ENCODE data around the gene MPPED2.

The MPPED2 gene

DNA sequence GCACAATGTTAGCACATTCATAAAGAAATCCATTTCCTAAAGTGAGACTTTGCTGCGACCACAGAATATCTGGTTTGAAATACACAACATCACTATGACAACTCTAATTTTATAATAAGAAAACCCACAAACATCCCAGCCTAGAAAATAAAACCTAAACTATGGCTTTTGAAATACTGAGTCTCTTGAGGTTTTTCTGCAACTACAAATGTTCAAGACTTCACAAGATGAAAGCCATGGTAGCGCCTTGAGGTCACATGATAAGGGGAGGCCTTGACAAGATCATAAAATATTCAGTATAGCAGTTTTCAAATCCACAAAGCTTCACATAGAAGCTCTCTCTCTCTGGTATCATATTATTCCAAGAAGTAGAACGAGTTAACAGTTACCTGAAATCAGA is 126.8 kb downstream of the MPPED2 start:
- DNase-seq, result no peak
- intact Hi-C loops (cut with DNase I), result no loop called here

DNA sequence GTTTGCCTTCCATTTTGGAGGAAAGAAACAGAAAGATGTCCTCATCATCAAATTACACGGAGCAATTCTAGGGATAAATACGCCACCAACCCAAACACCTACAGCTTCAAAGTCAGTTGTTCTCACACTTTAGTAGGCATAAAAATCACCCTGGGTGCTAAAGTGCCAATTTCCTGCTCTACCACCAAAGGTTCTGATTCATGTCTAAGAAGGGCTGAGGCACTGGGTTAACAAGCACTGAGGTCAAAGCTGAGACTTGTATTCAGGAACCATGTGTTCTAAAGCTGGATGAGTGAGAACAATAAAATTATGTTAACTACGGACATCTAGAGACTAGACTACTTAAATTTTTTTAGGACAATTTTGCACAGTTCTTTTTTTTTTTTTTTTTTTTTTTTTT is 127.6 kb downstream of the MPPED2 start:
- intact Hi-C loops (cut with DNase I), result no loop called here

DNA sequence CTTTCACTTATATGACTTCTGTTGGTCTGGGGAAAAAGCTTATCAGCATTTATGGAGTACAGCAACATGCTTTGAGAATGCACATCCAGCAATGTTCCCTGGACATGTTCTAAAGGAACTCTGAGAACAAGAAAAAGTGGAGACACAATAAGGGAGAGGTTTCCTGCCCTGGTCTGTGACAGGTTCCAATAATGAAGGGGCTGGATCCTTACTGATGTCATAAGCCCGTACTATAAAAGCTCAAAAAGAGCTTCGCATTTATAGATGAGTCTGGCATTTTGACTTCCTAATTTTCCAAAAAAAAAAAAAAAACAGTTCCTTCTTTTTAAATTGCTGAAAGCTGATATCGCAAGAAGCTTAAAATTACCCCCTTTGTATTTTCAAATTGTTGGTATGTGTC is 129.1 kb downstream of the MPPED2 start:
- DNase-seq, result no peak
- intact Hi-C loops (cut with DNase I), result no loop called here

More for the DNA sequence above, 127.6 kb downstream of the MPPED2 start:
- no peak for DNase-seq

DNA sequence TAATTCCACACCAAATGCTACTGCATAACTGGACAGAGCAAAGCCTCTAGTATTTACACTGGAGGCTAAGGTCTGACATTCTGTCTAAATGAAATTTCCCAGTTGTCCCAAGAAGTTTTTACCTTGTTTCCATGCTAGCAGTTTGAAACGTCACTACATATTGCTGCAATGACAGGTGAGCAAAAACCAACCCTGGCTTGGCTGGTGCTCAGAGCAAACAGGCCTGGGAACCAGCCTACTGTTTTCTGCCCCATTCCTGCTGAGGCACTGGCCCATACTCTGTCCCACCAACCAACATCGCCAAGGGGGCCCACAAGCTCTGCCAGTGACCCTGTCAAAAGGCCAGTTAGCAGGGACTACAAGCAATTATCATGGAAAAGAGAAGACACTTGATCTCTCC is 131.1 kb downstream of the MPPED2 start:
- intact Hi-C loops (cut with DNase I), result no loop called here
- DNase-seq, result no peak

- intact Hi-C loops (cut with DNase I), result no loop called here
- DNase-seq, result no peak
Measured at GRCh38 chr11:30454541-30454940, 131.6 kb downstream of the MPPED2 start.

GRCh38 chr11:30454111-30454510 is 132.0 kb downstream of the MPPED2 start:
- no peak for DNase-seq
- intact Hi-C loops (cut with DNase I), result no loop called here

DNA sequence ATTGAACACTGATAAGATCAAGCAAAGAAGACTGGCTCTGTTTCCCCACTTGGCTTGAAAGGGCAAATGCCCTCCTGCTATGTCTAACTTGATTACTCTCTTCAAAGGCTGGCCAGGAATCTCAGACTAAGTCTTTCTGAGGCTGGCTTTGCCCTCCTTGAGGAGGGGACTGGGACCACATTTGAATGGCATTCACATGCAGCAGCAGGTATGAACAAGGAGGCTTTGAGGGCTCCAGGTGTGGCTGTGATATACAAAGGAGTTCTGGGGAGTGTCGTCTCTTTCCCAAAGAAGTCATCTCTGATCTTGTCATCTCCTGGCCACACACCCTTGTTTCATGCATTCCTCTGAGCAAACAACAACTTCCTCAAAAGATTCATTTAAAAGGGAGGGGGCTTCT is 132.4 kb downstream of the MPPED2 start:
- intact Hi-C loops (cut with DNase I), result no loop called here
- DNase-seq, result no peak

- intact Hi-C loops (cut with DNase I), result no loop called here
- DNase-seq, result no peak
Measured at GRCh38 chr11:30452842-30453241, 133.3 kb downstream of the MPPED2 start.

DNA sequence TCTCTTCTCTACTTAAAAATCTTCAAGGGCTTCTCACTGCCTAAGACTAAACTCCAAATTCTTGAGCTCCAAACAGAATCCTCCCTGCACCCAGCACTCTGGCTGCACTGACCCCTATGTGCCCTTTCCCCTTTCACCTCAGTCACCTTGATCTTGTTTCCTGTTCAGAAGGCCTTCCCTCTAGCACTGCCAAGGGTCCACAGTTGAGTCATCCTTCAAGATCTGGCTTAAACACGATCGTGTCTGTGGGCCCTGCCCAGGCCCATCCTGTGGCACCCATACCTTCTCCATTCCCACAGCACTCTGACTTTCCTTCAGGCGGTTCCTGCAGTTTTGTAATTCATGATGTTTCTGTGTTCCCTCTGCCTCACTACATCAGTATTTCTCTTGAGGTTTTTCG is 134.0 kb downstream of the MPPED2 start:
- intact Hi-C loops (cut with DNase I), result no loop called here
- no peak for DNase-seq

DNA sequence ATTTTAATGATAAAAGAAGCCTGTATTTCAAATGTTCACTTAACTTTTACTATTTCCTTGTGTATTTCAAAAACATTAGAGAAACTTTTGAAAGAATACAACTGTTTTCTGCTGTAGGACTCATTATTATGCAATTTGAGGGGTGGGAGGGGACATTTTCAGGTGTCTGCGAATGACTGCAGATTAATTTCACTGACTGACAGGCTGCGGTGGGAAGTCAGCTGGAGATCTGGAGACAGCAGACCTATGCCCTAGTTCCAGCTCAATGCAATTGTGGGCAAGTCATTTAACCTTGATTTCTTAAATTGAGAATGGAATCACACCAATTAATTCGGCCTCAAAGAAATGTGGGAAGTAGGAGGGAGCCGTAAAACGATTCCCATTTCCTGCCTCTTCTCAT is 134.5 kb downstream of the MPPED2 start:
- no peak for DNase-seq

DNA sequence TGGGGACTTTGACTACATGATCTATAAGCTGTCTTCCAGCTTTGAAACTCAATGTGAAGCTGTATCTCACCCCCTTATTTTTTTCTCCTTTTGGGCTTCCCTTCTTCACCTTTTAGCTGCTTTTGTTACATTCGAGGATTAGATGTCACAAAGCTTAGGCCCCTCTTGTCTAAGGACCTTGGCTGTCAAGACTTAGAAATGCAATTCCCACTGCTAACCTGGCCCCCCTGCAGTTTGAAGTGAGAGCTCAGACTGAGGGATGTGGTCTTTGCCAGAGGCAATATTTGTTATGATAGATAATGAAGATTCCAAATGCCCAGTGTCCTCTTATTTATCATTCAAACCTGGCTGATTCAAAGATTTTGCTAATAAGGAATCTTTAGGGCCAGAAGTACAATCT is 135.0 kb downstream of the MPPED2 start:
- no peak for DNase-seq
- intact Hi-C loops (cut with DNase I), result no loop called here

More for the DNA sequence above, 134.5 kb downstream of the MPPED2 start:
- intact Hi-C loops (cut with DNase I), result no loop called here

GRCh38 chr11:30447058-30447640 is 139.0 kb downstream of the MPPED2 start:
- DNase-seq, result no peak
- intact Hi-C loops (cut with DNase I), result no loop called here

GRCh38 chr11:30446520-30446919 is 139.6 kb downstream of the MPPED2 start:
- intact Hi-C loops (cut with DNase I), result no loop called here
- DNase-seq, result no peak

GRCh38 chr11:30445056-30445455 is 141.1 kb downstream of the MPPED2 start:
- intact Hi-C loops (cut with DNase I), result no loop called here
- no peak for DNase-seq

GRCh38 chr11:30440510-30440909 is 145.6 kb downstream of the MPPED2 start:
- DNase-seq, result no peak
- intact Hi-C loops (cut with DNase I), result no loop called here

GRCh38 chr11:30436801-30437200 is 149.4 kb downstream of the MPPED2 start:
- no peak for DNase-seq
- intact Hi-C loops (cut with DNase I), result no loop called here

GRCh38 chr11:30435488-30435887 is 150.7 kb downstream of the MPPED2 start:
- intact Hi-C loops (cut with DNase I), result no loop called here
- no peak for DNase-seq

- no peak for DNase-seq
- intact Hi-C loops (cut with DNase I), result no loop called here
Measured at GRCh38 chr11:30434901-30435300, 151.3 kb downstream of the MPPED2 start.

GRCh38 chr11:30433831-30434230 is 152.3 kb downstream of the MPPED2 start:
- DNase-seq, result no peak
- intact Hi-C loops (cut with DNase I), result no loop called here

DNA sequence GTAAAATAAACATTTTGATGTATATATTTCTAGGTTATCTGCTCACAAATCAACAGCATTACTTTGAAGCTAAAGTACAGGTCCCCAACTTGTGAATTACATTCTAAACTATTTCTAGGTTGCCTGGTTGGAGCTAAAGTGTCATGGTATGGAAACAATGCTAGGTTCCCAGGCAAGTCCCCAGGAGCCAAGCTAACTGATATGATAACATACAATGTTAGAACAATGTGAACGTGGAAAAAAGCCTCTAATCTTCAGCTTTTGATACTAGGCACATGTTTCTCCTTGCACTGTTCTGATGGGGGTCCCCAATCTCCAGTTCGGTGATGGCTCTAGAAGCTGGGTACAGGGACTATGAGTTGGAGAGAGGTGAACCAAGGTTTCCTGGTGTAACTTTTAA is 153.4 kb downstream of the MPPED2 start:
- intact Hi-C loops (cut with DNase I), result no loop called here
- DNase-seq, result no peak

DNA sequence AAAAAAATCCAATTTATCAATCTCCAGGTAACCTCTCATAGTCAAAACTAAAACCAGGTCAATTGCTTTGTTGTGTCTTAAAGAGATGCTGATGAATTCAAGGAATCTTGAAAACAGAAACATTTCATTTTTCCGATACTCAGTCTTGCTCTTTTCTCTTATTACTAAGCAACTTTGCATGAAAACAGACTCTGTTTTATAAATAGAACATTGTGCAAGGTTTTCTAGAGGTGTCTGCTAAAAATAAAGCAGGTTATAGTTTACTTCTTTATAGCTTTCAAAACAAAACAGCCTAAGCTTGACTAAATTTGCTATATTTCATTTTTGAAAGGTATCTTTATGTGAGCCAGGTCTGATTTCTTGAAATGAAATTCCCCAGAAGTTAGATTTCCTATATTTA is 154.0 kb downstream of the MPPED2 start:
- no peak for DNase-seq

GRCh38 chr11:30431127-30431814 is 154.9 kb downstream of the MPPED2 start:
- intact Hi-C loops (cut with DNase I), result no loop called here
- no peak for DNase-seq

More for the DNA sequence above, 154.0 kb downstream of the MPPED2 start:
- intact Hi-C loops (cut with DNase I), result no loop called here

DNA sequence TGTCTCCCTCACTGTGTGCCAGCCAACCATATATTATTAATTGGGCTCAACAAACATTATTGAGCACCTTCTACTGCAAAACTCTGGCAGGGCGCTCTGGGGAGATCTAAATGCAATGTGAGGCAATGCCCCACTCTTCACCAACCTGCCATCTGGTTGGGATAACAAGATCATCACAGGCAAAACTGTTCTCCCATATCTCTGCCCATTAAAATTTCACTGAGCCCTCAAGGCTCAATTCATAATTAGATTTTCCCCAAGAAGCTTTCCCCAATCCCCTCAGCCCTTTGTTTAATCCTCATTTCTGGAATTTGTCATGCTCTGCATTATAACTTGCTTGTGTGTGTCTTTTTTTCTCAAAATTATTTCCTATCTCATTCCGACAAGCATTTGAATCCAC is 156.6 kb downstream of the MPPED2 start:
- DNase-seq, result no peak
- intact Hi-C loops (cut with DNase I), result no loop called here

All from posterior cingulate gyrus (tissue), 11 donors.